ENCODE measurements around the gene CDH4. TPM values are rescaled to one million over a fixed set of nuclear protein-coding genes. Genes with fewer than 3 reads are reported as not detected.
A peak's percentile ranks its signal among the peaks of the same experiment; 100 is the strongest.
"Not testable (repeated sequence)": the region's sequence is repeated elsewhere in the genome, so short reads cannot be mapped to it uniquely, and the experiment has no call there.

CDH4 gene
- total RNA-seq, 2 experiments from 2014 or later = not detected

- peaks cover 32% of the 10 kb centered on the region for H3K36me3 ChIP-seq (ENCODE audit: insufficient read depth, low read length)
- no peak overlapping the region for H3K27ac ChIP-seq (ENCODE audit: low read depth, low read length, poor library complexity, severe bottlenecking)
- H3K4me1 ChIP-seq (ENCODE audit: insufficient read depth, low read length, poor library complexity, severe bottlenecking) = no peaks in the 10 kb centered on the region
- H4K20me1 ChIP-seq (ENCODE audit: insufficient read depth, low read length) = no peaks in the 10 kb centered on the region
- CTCF ChIA-PET (ENCODE audit: unreplicated experiment) = no interaction called here
- no peak overlapping the region for H3K4me3 ChIP-seq (ENCODE audit: low read depth, low read length, poor library complexity, severe bottlenecking)
- H3K4me2 ChIP-seq (ENCODE audit: low read length) = no peak overlapping the region
- TF ChIP-seq EZH2phosphoT487 (IDR thresholded peaks at IDR 0.05; ENCODE audit: borderline replicate concordance, low read depth, low read length) (no peak), CTCF (conservative IDR thresholded peaks at IDR 0.05; ENCODE audit: low read length) (peak; percentile 95)
- no peaks in the 10 kb centered on the region for H3K9me2 ChIP-seq (ENCODE audit: insufficient read depth, low read length)
- H3K9me3 ChIP-seq (ENCODE audit: low read length) = no peaks in the 10 kb centered on the region
- DNase-seq (ENCODE audit: low spot score) = peak; percentile 76
- POLR2A ChIA-PET = no interaction called here
- intact Hi-C loops (cut with micrococcal nuclease; ENCODE audit: unreplicated experiment) = loop anchor here (1.0 to 2.0 kb wide), 2 partner anchors 156 to 176 kb away; no protein-coding TSS in a partner anchor
- BruUV-seq (replicated peaks) = no TSS peak
- no peaks in the 10 kb centered on the region for H3K79me2 ChIP-seq (ENCODE audit: insufficient read depth, low read depth, low read length)
- no peak overlapping the region for H2AFZ ChIP-seq (ENCODE audit: low read length)
Observed at GRCh38 chr20:61980647-61981583, 728.9 kb downstream of the CDH4 start.

DNA sequence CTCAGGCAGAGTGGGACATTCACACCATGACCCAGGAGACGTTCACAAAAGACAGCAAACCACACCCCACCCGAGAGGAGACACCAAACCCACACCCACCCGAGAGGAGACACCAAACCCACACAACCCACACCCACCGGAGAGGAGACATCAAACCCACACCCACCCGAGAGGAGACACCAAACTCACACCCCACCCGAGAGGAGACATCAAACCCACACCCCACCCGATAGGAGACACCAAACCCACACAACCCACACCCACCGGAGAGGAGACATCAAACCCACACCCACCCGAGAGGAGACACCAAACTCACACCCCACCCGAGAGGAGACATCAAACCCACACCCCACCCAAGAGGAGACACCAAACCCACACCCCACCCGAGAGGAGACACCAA lies 729.6 kb downstream of the CDH4 start:
- H3K4me1 ChIP-seq (ENCODE audit: insufficient read depth, low read length, poor library complexity, severe bottlenecking); CTCF ChIA-PET (ENCODE audit: unreplicated experiment); H3K4me2 ChIP-seq (ENCODE audit: low read length); H3K9me2 ChIP-seq (ENCODE audit: insufficient read depth, low read length); H3K9me3 ChIP-seq (ENCODE audit: low read length); H2AFZ ChIP-seq (ENCODE audit: low read length); BruUV-seq (replicated peaks); H3K27ac ChIP-seq (ENCODE audit: low read depth, low read length, poor library complexity, severe bottlenecking); POLR2A ChIA-PET; H4K20me1 ChIP-seq (ENCODE audit: insufficient read depth, low read length); H3K4me3 ChIP-seq (ENCODE audit: low read depth, low read length, poor library complexity, severe bottlenecking); DNase-seq (ENCODE audit: low spot score); H3K79me2 ChIP-seq (ENCODE audit: insufficient read depth, low read depth, low read length): not testable (repeated sequence)
- intact Hi-C loops (cut with micrococcal nuclease; ENCODE audit: unreplicated experiment) = loop anchor here (1.0 to 2.0 kb wide), 2 partner anchors 155 to 176 kb away; no protein-coding TSS in a partner anchor
- H3K36me3 ChIP-seq (ENCODE audit: insufficient read depth, low read length) = peaks cover 29% of the 10 kb centered on the region

DNA sequence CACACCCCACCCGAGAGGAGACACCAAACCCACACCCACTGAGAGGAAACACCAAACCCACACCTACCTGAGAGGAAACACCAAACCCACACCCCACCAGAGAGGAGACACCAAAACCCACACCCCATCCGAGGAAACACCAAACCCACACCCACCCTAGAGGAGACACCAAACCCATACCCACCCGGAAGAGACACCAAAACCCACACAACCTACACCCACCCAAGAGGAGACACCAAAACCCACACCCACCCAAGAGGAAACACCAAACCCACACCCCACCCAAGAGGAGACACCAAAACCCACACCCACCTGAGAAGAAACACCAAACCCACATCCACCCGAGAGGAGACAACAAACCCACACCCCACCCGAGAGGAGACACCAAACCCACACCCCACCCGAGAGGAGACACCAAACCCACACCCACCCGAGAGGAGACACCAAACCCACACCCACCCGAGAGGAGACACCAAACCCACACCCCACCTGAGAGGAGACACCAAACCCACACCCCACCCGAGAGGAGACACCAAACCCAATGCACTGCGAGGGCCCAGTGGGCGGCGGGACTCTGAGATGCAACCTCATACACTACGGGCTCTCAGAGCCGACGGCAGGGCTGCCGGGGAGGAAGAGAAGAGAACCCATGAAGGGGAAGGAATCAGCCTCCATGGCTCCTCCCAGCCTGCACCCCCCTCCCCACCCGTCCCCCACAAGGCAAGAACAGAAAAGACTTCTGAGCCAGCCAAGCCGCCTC lies 730.3 kb downstream of the CDH4 start:
- Histone ChIP-seq H3K4me2 (ENCODE audit: low read length) (no peak overlapping the region), H3K9me3 (ENCODE audit: low read length) (no peaks in the 10 kb centered on the region), H3K36me3 (ENCODE audit: insufficient read depth, low read length) (peaks cover 35% of the 10 kb centered on the region), H2AFZ (ENCODE audit: low read length) (no peak overlapping the region), H3K79me2 (ENCODE audit: insufficient read depth, low read depth, low read length) (no peaks in the 10 kb centered on the region), H3K4me1 (ENCODE audit: insufficient read depth, low read length, poor library complexity, severe bottlenecking) (no peaks in the 10 kb centered on the region), H3K9me2 (ENCODE audit: insufficient read depth, low read length) (no peaks in the 10 kb centered on the region), H3K4me3 (ENCODE audit: low read depth, low read length, poor library complexity, severe bottlenecking) (no peak overlapping the region), H4K20me1 (ENCODE audit: insufficient read depth, low read length) (no peaks in the 10 kb centered on the region), H3K27ac (ENCODE audit: low read depth, low read length, poor library complexity, severe bottlenecking) (no peak overlapping the region)
- ChIA-PET CTCF (ENCODE audit: unreplicated experiment) (no interaction called here), POLR2A (no interaction called here)
- intact Hi-C loops (cut with micrococcal nuclease; ENCODE audit: unreplicated experiment) = no loop called here
- TF ChIP-seq CTCF (conservative IDR thresholded peaks at IDR 0.05; ENCODE audit: low read length) (no peak), EZH2phosphoT487 (IDR thresholded peaks at IDR 0.05; ENCODE audit: borderline replicate concordance, low read depth, low read length) (no peak)
- no peak for DNase-seq (ENCODE audit: low spot score)
- no TSS peak for BruUV-seq (replicated peaks)

All from OCI-LY7 (cell line).